ENCODE results near the gene PLXNB3.
"Not testable (repeated sequence)": the region's sequence is repeated elsewhere in the genome, so short reads cannot be mapped to it uniquely, and the experiment has no call there.

The PLXNB3 gene

DNA sequence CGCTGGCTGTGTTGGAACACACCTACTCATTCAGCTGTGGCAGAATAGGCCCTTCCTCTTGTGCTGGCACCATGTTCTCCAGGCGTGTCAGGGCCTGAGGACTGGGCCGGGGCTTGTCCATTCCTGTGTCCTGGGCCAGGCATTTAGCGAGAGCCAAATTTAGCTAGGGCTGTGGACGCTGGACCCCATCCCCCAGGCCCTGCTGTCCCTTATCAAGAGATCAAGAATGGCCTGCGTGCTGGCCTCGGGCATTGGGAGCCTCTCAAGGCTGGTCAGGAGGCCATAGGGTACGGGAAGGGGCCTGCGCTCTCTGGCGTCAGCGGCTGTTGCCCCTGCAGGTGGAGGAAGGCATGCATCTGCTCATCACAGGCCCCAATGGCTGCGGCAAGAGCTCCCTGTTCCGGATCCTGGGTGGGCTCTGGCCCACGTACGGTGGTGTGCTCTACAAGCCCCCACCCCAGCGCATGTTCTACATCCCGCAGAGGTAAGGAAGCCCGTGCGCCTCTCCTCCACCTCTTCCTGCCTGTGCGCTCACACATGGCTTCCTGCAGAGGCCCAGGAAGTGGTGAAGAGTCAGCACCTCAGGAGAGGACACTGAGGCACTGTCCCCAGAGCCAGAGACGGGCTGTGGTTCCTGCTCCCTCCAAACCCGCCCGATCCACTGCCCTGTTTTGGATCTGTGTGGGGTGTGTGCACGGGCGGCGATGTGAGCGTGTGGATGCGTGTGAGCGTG, 24.1 kb upstream of the PLXNB3 start:
- peaks cover 12 to 35% of the 10 kb centered on the region in 2 donors for H3K4me1 Mint-ChIP-seq
- no peaks in the 10 kb centered on the region for H3K9me3 Mint-ChIP-seq
- DNase-seq = no peak
- H3K4me3 Mint-ChIP-seq = no peak overlapping the region
- no peak for ATAC-seq (replicated peaks)
- H3K36me3 Mint-ChIP-seq = peaks cover 12 to 14% of the 10 kb centered on the region in 2 donors
- H3K27ac Mint-ChIP-seq = peak overlapping the region; percentile 14
- H3K27me3 Mint-ChIP-seq = no peaks in the 10 kb centered on the region

DNA sequence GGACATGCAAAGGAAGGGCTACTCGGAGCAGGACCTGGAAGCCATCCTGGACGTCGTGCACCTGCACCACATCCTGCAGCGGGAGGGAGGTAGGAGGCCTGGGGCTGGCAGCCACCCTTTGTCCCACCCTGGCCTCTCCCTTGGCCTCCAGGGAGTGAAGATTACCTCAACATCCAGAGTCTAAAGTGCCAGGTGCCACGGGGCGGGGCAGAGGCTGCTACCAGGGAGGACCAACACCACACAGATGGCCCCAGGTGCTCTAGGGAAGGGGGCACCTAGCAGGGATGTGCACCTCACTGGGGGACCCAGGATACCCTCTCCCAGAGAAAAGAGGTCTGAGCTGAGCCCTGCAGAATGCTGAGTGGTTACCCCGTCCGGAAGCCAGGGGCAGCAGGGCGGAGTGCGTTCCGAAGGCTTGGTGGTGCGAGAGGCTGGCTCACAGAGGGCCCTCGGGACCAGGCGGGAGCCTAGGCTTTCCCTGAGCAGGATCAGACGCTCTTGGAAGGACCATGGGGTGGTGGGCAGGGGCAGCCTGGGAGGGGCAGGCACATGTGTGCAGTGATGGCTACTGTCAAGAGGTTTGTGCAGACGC, 23.3 kb upstream of the PLXNB3 start:
- H3K4me3 Mint-ChIP-seq = no peak overlapping the region
- peaks cover 15 to 40% of the 10 kb centered on the region in 2 donors for H3K4me1 Mint-ChIP-seq
- H3K27ac Mint-ChIP-seq = no peak overlapping the region
- no peaks in the 10 kb centered on the region for H3K27me3 Mint-ChIP-seq
- DNase-seq = no peak
- H3K36me3 Mint-ChIP-seq = peaks cover 9 to 11% of the 10 kb centered on the region in 2 donors
- ATAC-seq (replicated peaks) = no peak
- H3K9me3 Mint-ChIP-seq = no peaks in the 10 kb centered on the region

DNA sequence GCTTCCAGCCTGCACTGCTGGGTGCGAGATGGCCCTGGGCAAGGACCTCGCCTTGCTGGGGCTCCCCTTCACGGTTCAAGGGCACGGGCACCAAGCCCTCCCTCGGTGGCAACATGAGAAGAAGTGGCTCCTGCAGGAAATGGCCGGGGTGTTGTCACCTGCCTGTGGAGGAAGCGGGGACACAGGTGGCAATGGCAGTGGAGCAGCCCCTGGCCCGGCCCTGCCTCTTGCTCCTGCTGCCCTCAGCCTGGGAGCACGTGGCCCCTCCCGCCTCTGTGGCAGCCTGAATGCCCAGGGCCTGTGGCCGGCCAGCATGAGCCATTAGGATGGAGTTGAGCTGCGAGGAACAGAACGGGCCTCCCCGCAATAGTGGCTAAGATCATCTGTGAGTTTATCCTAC, 22.6 kb upstream of the PLXNB3 start:
- Mint-ChIP-seq H3K27ac (no peak overlapping the region), H3K4me1 (peaks cover 15 to 40% of the 10 kb centered on the region in 2 donors), H3K27me3 (peaks cover 0 to under 1% of the 10 kb centered on the region in 2 donors), H3K9me3 (no peaks in the 10 kb centered on the region), H3K36me3 (peaks cover 9 to 11% of the 10 kb centered on the region in 2 donors), H3K4me3 (no peak overlapping the region)
- DNase-seq (no peak), ATAC-seq (replicated peaks) (no peak)

DNA sequence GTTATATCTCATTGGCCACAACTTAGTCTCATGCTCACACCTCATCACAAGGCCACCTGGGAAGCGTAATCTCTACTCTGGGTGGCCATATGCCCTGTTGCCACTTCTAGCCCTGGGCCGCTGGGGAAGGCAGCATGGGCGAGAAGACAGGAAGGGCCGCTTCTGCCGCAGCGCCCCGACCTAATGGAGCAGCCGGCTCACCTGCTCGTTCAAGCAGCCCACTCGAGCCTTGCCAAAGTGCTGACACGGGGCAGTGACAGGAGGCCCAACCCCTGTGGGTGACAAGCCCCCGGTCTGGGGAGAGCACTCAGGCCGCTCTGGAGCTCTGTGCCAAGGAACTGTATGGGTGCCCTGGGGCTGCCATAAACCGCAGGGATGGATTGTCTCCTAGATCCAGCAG, 21.9 kb upstream of the PLXNB3 start:
- H3K27ac Mint-ChIP-seq; H3K27me3 Mint-ChIP-seq; DNase-seq; ATAC-seq (replicated peaks); H3K4me3 Mint-ChIP-seq; H3K9me3 Mint-ChIP-seq; H3K36me3 Mint-ChIP-seq: not testable (repeated sequence)
- H3K4me1 Mint-ChIP-seq = peaks cover 15 to 40% of the 10 kb centered on the region in 2 donors

DNA sequence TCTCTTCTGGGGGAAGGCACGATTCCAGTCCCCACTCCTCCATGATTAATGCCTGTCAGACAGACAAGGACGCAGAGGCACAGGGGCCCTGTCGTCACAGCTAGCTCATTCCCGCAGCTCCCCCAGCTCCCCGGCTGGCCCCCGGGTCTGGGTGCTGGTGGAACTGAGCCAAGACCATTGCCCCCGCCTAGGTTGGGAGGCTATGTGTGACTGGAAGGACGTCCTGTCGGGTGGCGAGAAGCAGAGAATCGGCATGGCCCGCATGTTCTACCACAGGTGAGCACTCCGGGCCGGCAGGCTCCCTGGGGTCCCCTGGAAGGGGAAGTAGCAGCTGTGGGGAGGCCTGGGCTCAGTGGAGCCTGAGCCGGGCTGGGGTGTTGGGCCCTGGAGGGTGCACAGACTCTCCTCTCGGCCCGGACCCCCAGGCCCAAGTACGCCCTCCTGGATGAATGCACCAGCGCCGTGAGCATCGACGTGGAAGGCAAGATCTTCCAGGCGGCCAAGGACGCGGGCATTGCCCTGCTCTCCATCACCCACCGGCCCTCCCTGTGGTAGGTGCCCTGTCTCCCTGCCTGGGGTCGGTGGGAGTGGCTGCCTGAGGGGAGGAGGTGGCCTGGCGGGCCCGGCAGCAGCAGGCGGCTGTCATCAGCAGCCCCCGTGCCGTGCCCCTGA, 21.1 kb upstream of the PLXNB3 start:
- not testable (repeated sequence) for DNase-seq; H3K27me3 Mint-ChIP-seq; H3K36me3 Mint-ChIP-seq; H3K4me3 Mint-ChIP-seq; H3K9me3 Mint-ChIP-seq; ATAC-seq (replicated peaks)
- peaks cover 15 to 40% of the 10 kb centered on the region in 2 donors for H3K4me1 Mint-ChIP-seq
- peak overlapping the region; percentile 20 for H3K27ac Mint-ChIP-seq

DNA sequence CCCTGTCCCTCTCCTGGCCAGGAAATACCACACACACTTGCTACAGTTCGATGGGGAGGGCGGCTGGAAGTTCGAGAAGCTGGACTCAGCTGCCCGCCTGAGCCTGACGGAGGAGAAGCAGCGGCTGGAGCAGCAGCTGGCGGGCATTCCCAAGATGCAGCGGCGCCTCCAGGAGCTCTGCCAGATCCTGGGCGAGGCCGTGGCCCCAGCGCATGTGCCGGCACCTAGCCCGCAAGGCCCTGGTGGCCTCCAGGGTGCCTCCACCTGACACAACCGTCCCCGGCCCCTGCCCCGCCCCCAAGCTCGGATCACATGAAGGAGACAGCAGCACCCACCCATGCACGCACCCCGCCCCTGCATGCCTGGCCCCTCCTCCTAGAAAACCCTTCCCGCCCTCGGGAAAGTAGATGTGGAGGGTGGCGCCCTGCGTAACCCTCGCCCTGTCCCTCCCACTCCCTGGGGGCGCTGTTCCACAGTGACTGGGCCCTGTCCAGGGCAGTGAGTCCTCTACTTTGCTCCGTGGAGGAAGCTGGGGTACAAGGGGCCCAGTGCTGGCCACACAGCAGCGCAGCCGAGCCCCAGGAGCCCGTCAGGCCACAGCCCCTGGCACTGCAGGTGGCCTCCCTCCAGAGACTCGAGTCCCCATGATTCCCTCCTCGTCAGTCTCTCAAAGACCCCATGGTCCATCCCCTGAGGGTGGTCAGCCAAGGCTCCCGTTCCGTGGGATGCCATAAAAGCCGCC, 20.4 kb upstream of the PLXNB3 start:
- H3K27ac Mint-ChIP-seq; H3K27me3 Mint-ChIP-seq; DNase-seq; H3K36me3 Mint-ChIP-seq; ATAC-seq (replicated peaks); H3K9me3 Mint-ChIP-seq: not testable (repeated sequence)
- peak overlapping the region in 1 of 2 donors; percentile 22 for H3K4me3 Mint-ChIP-seq
- peaks cover 15 to 40% of the 10 kb centered on the region in 2 donors for H3K4me1 Mint-ChIP-seq

DNA sequence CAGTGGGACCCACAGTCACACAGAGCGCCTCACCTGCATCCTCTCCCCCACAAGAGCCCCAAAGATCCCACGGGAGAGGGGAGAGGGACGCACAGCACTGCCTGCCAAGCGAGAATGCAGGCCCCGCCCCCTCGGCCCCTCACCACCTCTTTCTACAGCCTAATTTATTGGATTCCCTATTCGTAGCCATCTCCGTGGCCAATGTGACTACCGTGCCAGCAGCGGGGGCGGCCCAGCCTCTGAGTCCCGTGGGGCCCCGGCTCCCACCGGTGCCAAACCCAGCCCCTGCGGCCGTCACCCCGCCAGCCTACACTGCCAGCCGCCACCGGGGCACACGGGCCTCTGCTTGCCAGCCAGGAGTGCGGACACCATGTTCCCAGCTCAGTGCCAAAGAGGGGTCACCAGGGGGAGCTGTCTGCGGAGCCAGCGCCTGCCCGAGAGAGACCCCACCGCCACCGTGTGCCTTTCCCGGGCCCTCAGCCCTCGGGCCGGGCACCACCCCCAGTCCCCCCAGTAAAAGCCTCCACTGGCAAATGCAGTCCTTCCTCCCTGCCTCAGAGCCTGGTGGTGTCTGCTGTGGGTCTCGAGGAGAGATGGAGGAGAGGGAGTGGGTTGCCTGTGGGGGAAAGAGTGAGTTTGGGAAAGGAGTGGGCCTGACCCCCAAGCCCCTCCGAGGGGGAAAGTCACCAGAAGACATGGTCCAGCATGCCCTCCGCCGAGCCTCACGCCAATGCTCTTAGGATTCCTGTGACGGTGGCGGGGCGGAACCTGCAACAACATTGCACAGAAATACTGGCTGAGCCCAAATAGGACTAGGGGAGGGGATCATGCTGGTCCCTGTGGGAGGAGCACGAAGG, 19.6 kb upstream of the PLXNB3 start:
- Mint-ChIP-seq H3K27me3 (peaks cover 0 to 3% of the 10 kb centered on the region in 2 donors), H3K9me3 (no peaks in the 10 kb centered on the region), H3K36me3 (peaks cover 0 to 3% of the 10 kb centered on the region in 2 donors), H3K4me1 (peaks cover 15 to 40% of the 10 kb centered on the region in 2 donors), H3K4me3 (peak overlapping the region in 1 of 2 donors; percentile 39), H3K27ac (peak overlapping the region; percentile 17)
- ATAC-seq (replicated peaks) (no peak), DNase-seq (no peak)

DNA sequence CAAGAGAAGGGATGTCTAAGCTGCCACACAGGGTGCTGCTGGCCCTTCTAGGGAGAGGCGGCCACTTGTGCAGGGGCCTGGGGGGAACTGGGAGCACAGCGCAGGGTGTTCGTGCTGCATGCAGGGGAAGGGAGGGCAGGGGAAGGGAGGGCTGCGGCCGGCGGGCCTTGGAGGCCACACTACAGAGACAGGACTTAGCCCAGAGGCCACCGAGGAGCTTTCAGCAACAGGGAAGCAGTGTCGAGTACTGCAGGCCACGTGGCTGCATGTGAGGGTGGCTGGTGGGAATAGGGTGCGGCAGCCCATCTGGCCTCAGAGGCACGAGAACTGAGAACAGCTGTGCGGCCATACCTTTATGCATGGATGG, 19.0 kb upstream of the PLXNB3 start:
- ATAC-seq (replicated peaks); H3K27ac Mint-ChIP-seq; DNase-seq; H3K9me3 Mint-ChIP-seq; H3K27me3 Mint-ChIP-seq; H3K36me3 Mint-ChIP-seq: not testable (repeated sequence)
- Mint-ChIP-seq H3K4me3 (peak overlapping the region in 1 of 2 donors; percentile 39), H3K4me1 (peaks cover 21 to 44% of the 10 kb centered on the region in 2 donors)

DNA sequence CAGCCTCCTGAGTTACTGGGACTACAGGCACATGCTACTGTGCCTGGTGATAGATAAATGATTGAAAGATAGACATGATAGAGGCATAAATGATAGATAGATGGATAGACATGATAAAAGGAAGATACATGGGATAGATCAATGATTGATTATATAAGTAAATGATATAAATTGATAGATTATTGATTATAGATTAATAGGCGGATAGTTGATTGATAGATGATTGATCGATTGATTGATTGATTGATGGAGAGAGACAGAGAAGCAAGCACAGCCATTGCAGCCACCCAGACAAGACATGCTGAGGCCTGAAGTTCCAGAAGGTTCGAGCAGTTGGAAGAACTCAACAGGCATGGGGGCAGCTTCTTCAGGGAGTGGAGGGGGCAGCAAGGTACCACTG, 17.7 kb upstream of the PLXNB3 start:
- Mint-ChIP-seq H3K27ac (no peak overlapping the region), H3K27me3 (peaks cover 0 to 7% of the 10 kb centered on the region in 2 donors), H3K4me1 (peaks cover 18 to 33% of the 10 kb centered on the region in 2 donors), H3K36me3 (no peaks in the 10 kb centered on the region), H3K4me3 (no peak overlapping the region), H3K9me3 (no peaks in the 10 kb centered on the region)
- ATAC-seq (replicated peaks) (no peak), DNase-seq (no peak)

DNA sequence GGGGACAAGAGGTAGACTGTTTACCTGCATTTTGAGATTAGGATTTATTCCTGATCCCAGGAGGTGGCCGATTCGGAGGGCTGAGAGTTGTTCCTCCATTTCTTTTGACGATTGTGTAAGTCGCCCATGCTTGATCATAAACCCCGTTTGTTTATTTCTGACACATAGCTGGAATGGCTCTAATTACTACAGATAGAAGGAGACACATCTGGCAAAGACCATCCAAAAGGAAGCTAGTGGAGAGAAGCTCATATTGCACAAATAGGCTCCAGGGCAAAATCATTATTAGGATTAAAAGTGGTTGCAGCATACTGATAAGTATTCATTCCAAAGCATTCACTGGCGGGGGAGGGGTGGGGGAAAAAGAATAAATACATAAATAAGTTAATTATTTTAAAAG, 17.1 kb upstream of the PLXNB3 start:
- H3K4me1 Mint-ChIP-seq = peaks cover 18 to 30% of the 10 kb centered on the region in 2 donors
- not testable (repeated sequence) for DNase-seq; H3K27me3 Mint-ChIP-seq; ATAC-seq (replicated peaks); H3K36me3 Mint-ChIP-seq; H3K27ac Mint-ChIP-seq; H3K4me3 Mint-ChIP-seq; H3K9me3 Mint-ChIP-seq

DNA sequence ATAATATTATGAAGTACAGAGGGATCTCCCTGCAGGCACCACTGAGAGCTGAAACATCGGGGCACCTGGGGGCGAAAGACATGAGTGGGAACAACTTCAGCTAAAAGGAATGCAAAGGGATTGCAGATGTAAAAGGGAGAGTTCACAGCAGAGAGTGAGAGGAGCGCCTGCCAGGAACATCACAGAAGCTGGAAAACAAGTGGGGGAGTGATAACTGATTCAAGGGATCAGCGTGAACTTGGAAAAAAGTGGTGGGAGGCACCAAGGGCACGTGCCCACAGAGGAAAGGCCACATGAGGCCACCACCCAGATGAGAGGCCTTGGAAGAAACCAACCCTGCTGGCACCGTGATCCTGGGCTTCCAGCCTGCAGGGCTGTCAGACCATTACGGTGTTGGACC, 15.0 kb upstream of the PLXNB3 start:
- Mint-ChIP-seq H3K4me1 (peaks cover 14 to 20% of the 10 kb centered on the region in 2 donors), H3K27me3 (peaks cover 0 to 11% of the 10 kb centered on the region in 2 donors)
- H3K27ac Mint-ChIP-seq; H3K36me3 Mint-ChIP-seq; H3K9me3 Mint-ChIP-seq; H3K4me3 Mint-ChIP-seq; ATAC-seq (replicated peaks); DNase-seq: not testable (repeated sequence)

DNA sequence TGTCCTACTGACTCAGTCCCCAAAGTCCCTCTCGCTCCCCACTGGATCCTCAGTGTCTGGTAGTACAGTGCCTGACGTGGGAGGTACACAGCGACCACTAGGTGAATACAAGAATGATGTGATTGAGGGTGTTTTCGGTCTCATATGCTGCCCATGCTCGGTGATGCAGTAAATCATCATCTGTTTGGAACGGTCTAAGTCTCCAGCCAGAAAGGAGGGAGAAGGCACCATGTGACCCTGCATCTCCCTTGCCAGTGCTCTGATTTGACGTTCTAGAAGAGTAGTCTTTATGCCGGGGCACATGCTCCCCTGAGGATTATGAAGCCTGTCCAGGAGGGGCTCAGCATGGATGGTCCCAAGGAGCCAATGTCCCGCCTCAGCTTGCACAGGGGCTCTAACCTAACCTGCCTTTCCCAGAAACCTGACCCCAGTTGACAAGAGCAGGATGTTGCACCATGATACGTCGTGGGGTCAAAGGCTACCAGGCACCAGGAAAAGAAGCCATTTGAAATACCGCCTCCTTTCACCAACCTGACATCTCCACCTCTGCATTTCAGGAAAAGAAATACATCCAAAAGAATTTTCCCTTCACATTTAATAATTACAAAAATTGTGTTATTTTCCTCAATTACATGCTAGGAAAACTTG, 13.8 kb upstream of the PLXNB3 start:
- H3K4me1 Mint-ChIP-seq = peaks cover 8% of the 10 kb centered on the region in 2 donors
- no peaks in the 10 kb centered on the region for H3K9me3 Mint-ChIP-seq
- DNase-seq = no peak
- ATAC-seq (replicated peaks) = no peak
- H3K4me3 Mint-ChIP-seq = no peak overlapping the region
- no peaks in the 10 kb centered on the region for H3K36me3 Mint-ChIP-seq
- H3K27ac Mint-ChIP-seq = no peak overlapping the region
- peaks cover 0 to 11% of the 10 kb centered on the region in 2 donors for H3K27me3 Mint-ChIP-seq

DNA sequence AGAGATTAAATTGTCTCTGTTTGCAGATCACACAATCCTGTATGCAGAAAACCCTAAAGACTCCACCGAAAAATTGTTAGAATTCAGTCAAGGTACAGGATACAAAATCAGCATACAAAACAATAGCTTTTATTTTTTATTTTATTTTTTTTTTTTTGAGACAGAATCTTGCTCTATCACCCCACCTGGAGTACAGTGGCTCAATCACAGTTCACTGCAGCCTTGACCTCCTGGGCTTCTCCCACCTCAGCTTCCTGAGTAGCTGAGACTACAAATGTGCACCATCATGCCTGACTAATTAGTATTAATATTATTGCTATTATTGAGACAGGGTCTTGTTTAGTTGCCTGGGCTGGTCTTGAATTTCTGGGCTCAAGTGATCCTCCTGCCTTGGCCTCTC, 8.9 kb upstream of the PLXNB3 start:
- no peak overlapping the region for H3K4me3 Mint-ChIP-seq
- H3K4me1 Mint-ChIP-seq = peaks cover 0 to 15% of the 10 kb centered on the region in 2 donors
- H3K9me3 Mint-ChIP-seq = no peaks in the 10 kb centered on the region
- ATAC-seq (replicated peaks) (no peak), DNase-seq (no peak)
- H3K27me3 Mint-ChIP-seq = peaks cover 0 to 5% of the 10 kb centered on the region in 2 donors
- no peaks in the 10 kb centered on the region for H3K36me3 Mint-ChIP-seq
- H3K27ac Mint-ChIP-seq = no peak overlapping the region

Measured in stimulated activated naive B cell treated with anti-CD40 and anti-IgM and Interleukin-4, amounts not matched to agents 10 μg/mL and 1 μg/mL and 100 μg/mL, for 72 hours (primary cell).